Measurements from ENCODE around the gene CERS6.
A peak's percentile ranks its signal among the peaks of the same experiment; 100 is the strongest.
"Not testable (repeated sequence)": the region's sequence is repeated elsewhere in the genome, so short reads cannot be mapped to it uniquely, and the experiment has no call there.

The CERS6 gene, protein sequence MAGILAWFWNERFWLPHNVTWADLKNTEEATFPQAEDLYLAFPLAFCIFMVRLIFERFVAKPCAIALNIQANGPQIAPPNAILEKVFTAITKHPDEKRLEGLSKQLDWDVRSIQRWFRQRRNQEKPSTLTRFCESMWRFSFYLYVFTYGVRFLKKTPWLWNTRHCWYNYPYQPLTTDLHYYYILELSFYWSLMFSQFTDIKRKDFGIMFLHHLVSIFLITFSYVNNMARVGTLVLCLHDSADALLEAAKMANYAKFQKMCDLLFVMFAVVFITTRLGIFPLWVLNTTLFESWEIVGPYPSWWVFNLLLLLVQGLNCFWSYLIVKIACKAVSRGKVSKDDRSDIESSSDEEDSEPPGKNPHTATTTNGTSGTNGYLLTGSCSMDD
- long read RNA-seq, donor 1, full-length matches to known transcripts: 5 of 12 reads
- long read RNA-seq, donor 1, partial matches to known transcripts: 7 of 12 reads
- long read RNA-seq, donor 1, other reads (novel, unspliced or antisense): 0 of 12 reads
- long read RNA-seq, donor 2, full-length matches to known transcripts: 9 of 9 reads
- long read RNA-seq, donor 2, partial matches to known transcripts: 0 of 9 reads
- long read RNA-seq, donor 2, other reads (novel, unspliced or antisense): 0 of 9 reads
- long read RNA-seq, donor 3, full-length matches to known transcripts: 8 of 14 reads
- long read RNA-seq, donor 3, partial matches to known transcripts: 6 of 14 reads
- long read RNA-seq, donor 3, other reads (novel, unspliced or antisense): 0 of 14 reads
- long read RNA-seq, donor 4, full-length matches to known transcripts: 17 of 30 reads
- long read RNA-seq, donor 4, partial matches to known transcripts: 13 of 30 reads
- long read RNA-seq, donor 4, other reads (novel, unspliced or antisense): 0 of 30 reads
- long read RNA-seq, donor 5, full-length matches to known transcripts: 10 of 15 reads
- long read RNA-seq, donor 5, partial matches to known transcripts: 5 of 15 reads
- long read RNA-seq, donor 5, other reads (novel, unspliced or antisense): 0 of 15 reads
- long read RNA-seq, donor 6, full-length matches to known transcripts: 23 of 62 reads
- long read RNA-seq, donor 6, partial matches to known transcripts: 39 of 62 reads
- long read RNA-seq, donor 6, other reads (novel, unspliced or antisense): 0 of 62 reads
- long read RNA-seq, donor 7, full-length matches to known transcripts: 23 of 34 reads
- long read RNA-seq, donor 7, partial matches to known transcripts: 11 of 34 reads
- long read RNA-seq, donor 7, other reads (novel, unspliced or antisense): 0 of 34 reads
- long read RNA-seq, donor 8, full-length matches to known transcripts: 7 of 13 reads
- long read RNA-seq, donor 8, partial matches to known transcripts: 6 of 13 reads
- long read RNA-seq, donor 8, other reads (novel, unspliced or antisense): 0 of 13 reads

DNA sequence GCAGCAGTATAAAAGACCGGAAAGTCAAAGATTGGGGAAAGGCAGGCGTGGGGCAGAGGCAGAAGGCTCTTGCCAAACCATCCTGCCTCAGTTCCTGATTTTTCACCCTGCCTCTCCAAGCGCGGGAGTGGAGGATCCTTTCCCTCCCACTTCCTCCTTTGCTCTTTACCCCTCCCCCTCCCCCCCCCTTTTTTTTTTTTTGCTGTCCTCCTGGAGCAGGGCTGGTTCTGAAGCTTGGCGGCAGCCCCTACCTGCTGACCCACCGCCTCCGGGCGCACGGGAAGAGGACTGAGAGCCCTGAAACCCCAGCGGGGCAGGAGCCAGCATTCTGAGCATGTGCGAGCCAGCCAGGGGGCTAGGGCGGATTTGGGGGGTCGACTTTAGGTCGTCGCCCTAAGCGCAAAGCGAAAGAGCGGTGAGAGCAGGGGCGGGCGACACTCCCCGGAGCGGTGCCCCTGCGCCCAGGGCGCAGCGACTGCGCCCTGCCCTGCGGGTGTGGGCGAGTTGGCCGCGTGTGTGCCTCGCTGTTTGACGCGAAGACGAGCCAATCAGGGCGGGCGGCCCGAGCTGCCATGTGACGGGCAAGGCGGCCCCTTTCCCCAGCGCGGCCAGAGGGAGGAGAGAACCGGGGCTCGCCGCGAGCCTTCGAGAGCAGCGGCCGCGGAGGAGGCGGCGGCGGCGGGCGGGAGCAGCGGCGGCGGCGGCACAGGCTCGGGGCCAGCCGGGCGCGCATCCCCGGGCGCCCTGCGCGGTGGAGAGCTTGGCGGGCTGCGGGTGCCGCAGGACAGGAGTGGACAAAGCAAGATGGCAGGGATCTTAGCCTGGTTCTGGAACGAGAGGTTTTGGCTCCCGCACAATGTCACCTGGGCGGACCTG, at the start of gene CERS6:
CERS6 (plus strand) TSS at position 628 of the 876 bp plus-strand sequence; CDS start at position 805, 177 bp downstream.
- DNase-seq: peak; percentile 92

GRCh38 chr2:168412301-168412700, 43.8 kb upstream of the CERS6 start:
- DNase-seq: not testable (repeated sequence)

GRCh38 chr2:168413101-168413500, 43.0 kb upstream of the CERS6 start:
- DNase-seq: not testable (repeated sequence)

GRCh38 chr2:168416555-168416954, 39.5 kb upstream of the CERS6 start:
- no peak for DNase-seq

- no peak for DNase-seq
Observed at GRCh38 chr2:168422584-168422983, 33.5 kb upstream of the CERS6 start.

DNA sequence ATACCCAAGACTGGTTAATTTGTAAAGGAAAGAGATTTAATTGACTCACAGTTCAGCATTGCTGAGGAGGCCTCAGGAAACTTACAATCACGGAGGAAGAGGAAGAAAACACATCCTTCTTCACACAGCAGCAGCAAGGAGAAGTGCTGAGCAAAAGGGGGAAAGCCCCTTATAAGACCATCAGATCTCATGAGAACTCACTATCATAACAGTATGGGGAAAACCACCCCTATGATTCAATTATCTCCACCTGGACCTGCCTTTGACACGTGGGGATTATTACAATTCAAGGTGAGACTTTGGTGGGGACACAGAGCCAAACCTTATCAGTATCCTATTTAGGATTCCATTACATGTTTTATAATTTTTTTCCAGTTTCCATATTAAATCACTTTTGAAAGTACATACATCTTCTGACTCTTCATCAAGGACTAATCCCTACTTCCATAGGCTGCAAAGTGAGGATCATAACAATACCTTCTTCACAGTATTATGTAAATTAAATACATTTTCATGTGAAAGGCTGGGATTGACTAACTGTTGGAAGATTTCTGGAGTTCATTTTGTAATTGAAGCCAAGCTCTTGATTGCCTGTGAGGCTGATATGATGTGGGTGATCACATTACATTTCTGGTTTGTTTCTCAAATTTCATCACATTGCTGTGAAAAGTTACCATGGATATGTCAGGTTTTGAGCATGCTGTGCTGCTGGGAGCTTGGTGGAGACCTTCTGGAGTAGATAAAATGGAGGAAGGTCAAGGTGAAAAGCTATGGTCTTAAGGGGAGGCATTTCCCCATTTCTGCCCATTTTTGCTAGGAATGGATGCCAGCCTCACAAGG, 31.7 kb upstream of the CERS6 start:
- DNase-seq: no peak

DNA sequence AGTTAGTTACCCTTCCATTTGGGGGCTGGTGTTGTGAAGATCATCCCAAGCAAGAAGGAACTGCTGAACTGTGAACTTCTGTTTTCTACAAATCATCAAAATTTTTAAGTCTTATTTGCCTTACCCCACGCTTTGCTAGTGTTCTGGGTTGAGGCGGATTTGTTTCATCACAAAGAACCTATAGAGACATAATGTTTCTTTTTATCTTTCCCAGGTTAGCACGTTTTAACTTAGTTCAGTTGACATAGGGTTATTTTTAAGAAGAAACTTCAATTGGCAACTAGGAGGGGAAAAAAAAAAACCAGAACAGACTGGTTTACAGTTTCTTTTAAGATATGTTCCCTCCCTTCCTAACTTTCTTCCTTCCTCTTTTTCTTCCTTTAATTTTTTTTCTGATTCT, 31.1 kb upstream of the CERS6 start:
- no peak for DNase-seq

- no peak for DNase-seq
Observed at GRCh38 chr2:168426861-168427260, 29.2 kb upstream of the CERS6 start.

GRCh38 chr2:168427451-168427850, 28.6 kb upstream of the CERS6 start:
- no peak for DNase-seq

DNA sequence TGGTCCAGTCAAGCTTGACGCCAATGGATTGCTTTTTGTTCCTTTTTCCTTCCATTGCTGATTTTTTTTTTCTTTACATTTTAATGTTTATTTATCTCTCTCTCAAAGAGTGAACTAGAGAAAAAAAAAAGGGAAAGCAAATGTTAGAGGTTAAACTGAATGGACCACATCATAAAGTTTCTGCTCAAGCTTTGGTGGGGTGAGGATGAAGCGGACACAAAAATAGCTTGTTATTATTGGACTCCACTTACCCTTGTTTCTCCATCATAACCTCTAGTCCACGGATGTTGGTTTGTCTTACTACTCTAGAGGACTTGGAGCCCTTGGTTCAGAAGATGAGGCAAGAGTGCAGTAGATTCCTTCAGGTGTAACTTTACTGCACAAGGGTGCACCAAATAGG, 27.6 kb upstream of the CERS6 start:
- DNase-seq: no peak

GRCh38 chr2:168429988-168430387, 26.1 kb upstream of the CERS6 start:
- no peak for DNase-seq

- DNase-seq: no peak
Observed at GRCh38 chr2:168430431-168430830, 25.6 kb upstream of the CERS6 start.

DNA sequence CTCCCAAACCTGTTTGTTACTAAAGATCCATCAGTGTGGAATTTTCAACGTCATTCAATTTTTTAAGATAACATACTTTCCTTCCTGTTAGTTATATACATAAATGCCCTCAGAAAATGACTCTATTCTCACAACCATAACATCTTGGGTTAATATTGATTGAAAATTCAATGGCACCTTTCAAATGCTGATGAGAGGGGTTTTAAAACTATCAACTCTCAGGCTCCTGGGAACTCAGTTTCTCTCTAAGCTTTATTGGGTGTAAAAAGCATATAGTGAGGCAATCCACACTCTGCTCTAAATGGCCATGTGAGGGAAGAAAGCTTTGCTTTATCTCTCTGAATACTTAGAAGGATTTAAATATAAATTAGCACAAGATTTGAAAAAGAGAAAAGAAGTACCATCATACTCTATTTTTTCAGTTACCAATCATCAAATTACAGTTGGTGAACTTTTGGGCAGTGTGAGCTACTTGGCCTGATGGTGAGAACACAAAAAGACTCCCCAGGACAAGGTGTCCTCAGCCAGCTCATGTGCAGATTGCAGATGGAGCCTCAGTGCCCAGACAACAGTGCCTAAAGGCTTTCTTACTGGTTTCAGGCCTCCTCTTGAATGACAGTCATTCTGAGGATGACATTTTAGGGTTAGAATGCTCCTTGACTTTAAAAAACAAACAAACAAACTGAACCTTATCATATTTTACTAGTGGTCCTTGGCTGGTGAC, 24.6 kb upstream of the CERS6 start:
- DNase-seq: no peak

- DNase-seq: no peak
Observed at GRCh38 chr2:168432100-168432499, 24.0 kb upstream of the CERS6 start.

DNA sequence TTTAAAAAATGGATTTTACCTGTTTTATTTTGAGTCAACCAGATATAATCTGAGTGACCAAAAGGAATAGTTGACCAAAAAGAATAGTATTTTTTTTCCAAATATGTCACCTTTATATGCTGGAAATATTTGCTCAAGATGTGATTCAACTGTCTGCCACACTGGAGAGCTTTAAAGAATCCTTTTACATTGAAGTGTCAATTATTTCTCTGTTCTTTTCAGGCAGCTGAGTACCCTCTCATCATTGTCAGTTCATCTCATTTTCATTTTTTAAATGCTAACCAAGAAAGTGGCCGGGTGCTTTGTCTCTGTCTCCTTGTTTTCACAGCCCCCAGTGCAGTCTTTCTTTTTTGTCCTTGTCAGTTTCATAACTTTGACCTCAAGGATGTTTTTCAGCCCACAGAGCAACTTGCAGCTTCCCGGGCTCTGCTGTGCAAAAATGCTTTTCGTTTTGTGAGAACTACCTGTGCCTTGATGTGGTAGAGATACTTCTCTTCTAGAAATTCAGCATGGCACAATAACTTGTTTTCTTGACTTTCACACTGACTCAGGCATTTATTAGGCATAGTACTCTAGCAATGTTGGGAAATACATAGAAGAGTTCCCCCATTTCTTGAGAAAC, 23.4 kb upstream of the CERS6 start:
- DNase-seq: no peak

DNA sequence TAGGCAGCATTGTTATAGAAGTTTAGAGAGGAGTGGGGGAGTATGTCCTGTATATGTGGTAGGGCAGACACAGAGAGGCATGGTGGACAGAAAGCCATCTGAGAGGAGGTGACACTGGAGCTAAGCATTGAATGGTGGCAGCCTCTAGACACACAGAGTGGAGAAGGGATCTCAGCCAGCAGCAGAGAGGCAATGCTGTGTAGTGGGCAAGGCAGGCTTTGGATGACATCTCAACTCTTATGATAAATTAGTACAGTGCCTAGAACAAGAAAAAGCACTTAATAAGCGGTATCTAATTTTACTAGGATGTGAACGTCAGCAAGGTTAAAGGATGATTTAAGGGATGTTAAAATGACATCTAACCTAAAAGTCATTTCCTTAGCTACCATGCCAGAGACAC, 22.5 kb upstream of the CERS6 start:
- DNase-seq: no peak

DNA sequence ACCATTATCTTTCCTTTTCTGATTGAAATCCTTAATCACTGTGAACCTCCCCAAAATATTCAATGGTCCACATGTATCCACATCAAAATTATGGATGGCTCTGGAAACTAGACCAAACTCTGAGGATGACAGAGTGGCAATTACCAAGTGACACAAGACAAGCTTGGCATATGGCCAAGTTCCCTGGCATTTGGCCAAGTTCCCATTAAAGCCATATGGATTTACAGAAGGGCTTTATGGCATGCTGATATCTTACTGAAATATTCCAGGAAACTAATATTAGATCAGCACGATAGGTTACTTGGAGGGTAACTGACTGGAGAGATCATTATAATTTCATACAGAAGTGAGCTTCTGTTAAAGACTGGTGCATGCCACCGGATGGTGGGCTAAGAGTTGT, 21.9 kb upstream of the CERS6 start:
- no peak for DNase-seq

DNA sequence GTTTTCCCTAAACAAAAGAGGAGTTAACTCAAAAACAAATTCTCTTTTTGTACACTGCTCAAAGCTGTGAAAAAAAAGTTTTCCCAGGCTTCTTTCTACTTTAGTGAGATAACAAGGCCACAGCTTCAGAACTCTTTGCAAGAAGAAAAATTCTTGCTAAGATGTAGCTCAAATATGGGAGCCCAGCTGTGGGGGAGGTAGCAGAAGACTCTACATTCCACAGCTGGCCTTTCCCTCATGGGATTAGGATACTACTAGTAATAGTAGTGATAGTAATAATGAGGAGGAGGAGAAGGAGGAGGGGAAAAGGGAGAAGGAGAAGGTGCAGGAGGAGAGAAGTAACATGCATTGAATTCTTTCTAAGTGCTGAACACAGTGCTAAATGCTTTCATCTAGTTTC, 19.2 kb upstream of the CERS6 start:
- no peak for DNase-seq

DNA sequence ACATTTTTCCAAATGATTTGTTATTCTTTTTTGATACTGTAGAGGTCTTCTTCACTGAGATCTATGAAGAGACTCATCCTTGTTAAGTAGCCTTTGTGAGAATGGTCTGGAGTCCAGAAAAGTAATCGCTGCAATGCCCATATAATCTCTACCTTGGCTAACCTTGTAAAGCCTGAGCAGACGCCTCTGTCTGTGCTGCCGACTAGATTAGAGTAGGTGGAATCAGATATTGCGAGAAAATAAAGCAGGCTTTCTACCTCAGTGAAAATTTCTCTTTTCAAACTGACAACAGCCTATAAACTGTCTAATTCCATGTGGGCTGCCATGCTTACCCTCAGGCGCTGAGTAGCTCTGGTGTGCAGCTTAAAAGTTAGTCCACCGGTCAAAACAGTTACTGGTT, 17.5 kb upstream of the CERS6 start:
- no peak for DNase-seq
